K562 (cell line): Measurements from ENCODE around the gene RPS8. TPM values are rescaled to one million over a fixed set of nuclear protein-coding genes. Genes with fewer than 3 reads are reported as not detected.

Experiments
- BDP1 ChIP-seq: IDR thresholded peaks from 3 replicates; pipeline ENCODE4 v1.6.1; 2011; ENCODE audit not compliant: insufficient read length, insufficient read depth
- CREBBP ChIP-seq: IDR thresholded peaks from one replicate; pipeline ENCODE4 v1.6.1; 2012; ENCODE audit warnings: low read depth, mild to moderate bottlenecking, control low read depth, inconsistent platforms, low read length
- DNMT1 ChIP-seq: fragments of 450-650 bp; IDR thresholded peaks from 2 replicates; pipeline ENCODE4 v1.6.1; 2016; ENCODE audit warnings: antibody characterized with exemption, mild to moderate bottlenecking
- ETS2 ChIP-seq: IDR thresholded peaks from 2 replicates; pipeline ENCODE4 v1.6.1; 2016; ENCODE audit warnings: borderline replicate concordance, missing genetic modification characterization, mild to moderate bottlenecking, moderate library complexity, missing compliant biosample characterization; ENCODE audit not compliant: poor library complexity, severe bottlenecking
- HMG20A ChIP-seq: fragments of 450-650 bp; formaldehyde crosslinking; conservative IDR thresholded peaks from 2 replicates; pipeline ENCODE4 v1.4.0; 2020; ENCODE audit warnings: mild to moderate bottlenecking, mixed read lengths
- LCOR ChIP-seq: sonication (generic); formaldehyde crosslinking; IDR thresholded peaks from 2 replicates; pipeline ENCODE4 v1.8.0; 2022; ENCODE audit warnings: mild to moderate bottlenecking, missing genetic modification reagents
- MTA2 ChIP-seq: fragments of 450-650 bp; IDR thresholded peaks from 2 replicates; pipeline ENCODE4 v1.6.1; 2016; ENCODE audit warnings: low read depth
- MTA3 ChIP-seq: fragments of 450-650 bp; formaldehyde crosslinking; IDR thresholded peaks from 2 replicates; pipeline ENCODE4 v1.6.1; 2017; ENCODE audit warnings: mild to moderate bottlenecking, borderline replicate concordance
- NEUROD1 ChIP-seq: fragments of 150-350 bp; IDR thresholded peaks from 2 replicates; pipeline ENCODE4 v1.6.1; 2014; ENCODE audit warnings: borderline replicate concordance, low read length, low read depth; ENCODE audit not compliant: partially characterized antibody
- NFXL1 ChIP-seq: fragments of 450-650 bp; formaldehyde crosslinking; IDR thresholded peaks from 2 replicates; pipeline ENCODE4 v1.4.0; 2021; ENCODE audit warnings: mild to moderate bottlenecking
- NR0B1 ChIP-seq: fragments of 450-650 bp; IDR thresholded peaks from one replicate; pipeline ENCODE4 v1.6.1; 2018; ENCODE audit warnings: mild to moderate bottlenecking, moderate library complexity; ENCODE audit not compliant: partially characterized antibody
- RUNX1 ChIP-seq: sonication (generic); IDR thresholded peaks from 2 replicates; pipeline ENCODE4 v1.6.1; 2016; ENCODE audit warnings: antibody characterized with exemption, low read depth
- TEAD2 ChIP-seq: fragments of 450-650 bp; IDR thresholded peaks from 2 replicates; pipeline ENCODE4 v1.6.1; 2016; ENCODE audit warnings: missing genetic modification characterization, control low read depth, missing compliant biosample characterization
- TFAM ChIP-seq: fragments of 250-450 bp; sonication (Bioruptor Pico); conservative IDR thresholded peaks from 2 replicates; pipeline ENCODE4 v1.5.0; 2021; ENCODE audit warnings: mild to moderate bottlenecking, moderate library complexity
- TFAP4 ChIP-seq: sonication (generic); formaldehyde crosslinking; IDR thresholded peaks from 2 replicates; pipeline ENCODE4 v1.8.0; 2022; ENCODE audit warnings: missing genetic modification reagents, mild to moderate bottlenecking, moderate library complexity, borderline replicate concordance
- TRIM24 ChIP-seq, 2 experiments: fragments of 450-650 bp; IDR thresholded peaks; 2 replicates each; pipeline ENCODE4 v1.6.1; 2016
- polyA plus RNA-seq, 8 experiments: library from polyadenylated mRNA; depleted of rRNA in 4 of 8; stranded (reverse) in 5 of 8; unstranded in 3 of 8; fragments of >200 nt; fragmentation: Nextera tagmentation in 2 of 8; fragmentation: Illumina TruSeq in 1 of 8; extraction: Ambion mirVana in 2 of 8; extraction: Trizol in 1 of 8; gene quantifications; 2 replicates each; pipeline versions ENCODE4 v1.2.1 to v1.2.3, GENCODE V29; 2011 to 2014; ENCODE audit warnings: inconsistent platforms in 1 of 8, missing spikeins in 1 of 8
- total RNA-seq, 7 experiments: library from RNA; depleted of rRNA in 6 of 7; stranded (reverse); fragments of >200 nt in 6 of 7; fragmentation: Illumina TruSeq in 2 of 7; extraction: Trizol in 2 of 7; gene quantifications; 2 replicates each; pipeline versions ENCODE4 v1.2.1 to v1.2.3, GENCODE V29; 2011 to 2021; ENCODE audit warnings: low replicate concordance in 1 of 7
- TF ChIP-seq, protein P1 (sequence below): fragments of 450-650 bp; formaldehyde crosslinking; IDR thresholded peaks from 2 replicates; pipeline ENCODE4 v1.4.0; 2022; ENCODE audit warnings: mild to moderate bottlenecking, moderate library complexity
- TF ChIP-seq, protein P2 (sequence below): sonication (generic); formaldehyde crosslinking; IDR thresholded peaks from 2 replicates; pipeline ENCODE4 v1.8.1; 2023; ENCODE audit warnings: mild to moderate bottlenecking, missing genetic modification reagents

The RPS8 gene
- total and polyA plus RNA-seq, 9 of the 15 experiments (the other 6 are each of a cell fraction or from before 2014, with no cell fraction given) = 2,431 to 4,168 (median 3,109) TPM

- TF ChIP-seq NEUROD1 = no peak
- no peak for TF ChIP-seq CREBBP
- TF ChIP-seq, protein P1, sequence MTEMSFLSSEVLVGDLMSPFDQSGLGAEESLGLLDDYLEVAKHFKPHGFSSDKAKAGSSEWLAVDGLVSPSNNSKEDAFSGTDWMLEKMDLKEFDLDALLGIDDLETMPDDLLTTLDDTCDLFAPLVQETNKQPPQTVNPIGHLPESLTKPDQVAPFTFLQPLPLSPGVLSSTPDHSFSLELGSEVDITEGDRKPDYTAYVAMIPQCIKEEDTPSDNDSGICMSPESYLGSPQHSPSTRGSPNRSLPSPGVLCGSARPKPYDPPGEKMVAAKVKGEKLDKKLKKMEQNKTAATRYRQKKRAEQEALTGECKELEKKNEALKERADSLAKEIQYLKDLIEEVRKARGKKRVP (CRISPR knock-in tag) = peak; percentile 63; the same call in 1 of the 2 replicates
- TF ChIP-seq TEAD2 (tag) = no peak
- no peak for TF ChIP-seq TFAM (CRISPR knock-in tag)
- no peak for TF ChIP-seq DNMT1
- TF ChIP-seq HMG20A (CRISPR knock-in tag) = no peak
- no peak for TF ChIP-seq BDP1
- TF ChIP-seq MTA2 = no peak; the same call in 1 of the 2 replicates
- TF ChIP-seq, protein P2, sequence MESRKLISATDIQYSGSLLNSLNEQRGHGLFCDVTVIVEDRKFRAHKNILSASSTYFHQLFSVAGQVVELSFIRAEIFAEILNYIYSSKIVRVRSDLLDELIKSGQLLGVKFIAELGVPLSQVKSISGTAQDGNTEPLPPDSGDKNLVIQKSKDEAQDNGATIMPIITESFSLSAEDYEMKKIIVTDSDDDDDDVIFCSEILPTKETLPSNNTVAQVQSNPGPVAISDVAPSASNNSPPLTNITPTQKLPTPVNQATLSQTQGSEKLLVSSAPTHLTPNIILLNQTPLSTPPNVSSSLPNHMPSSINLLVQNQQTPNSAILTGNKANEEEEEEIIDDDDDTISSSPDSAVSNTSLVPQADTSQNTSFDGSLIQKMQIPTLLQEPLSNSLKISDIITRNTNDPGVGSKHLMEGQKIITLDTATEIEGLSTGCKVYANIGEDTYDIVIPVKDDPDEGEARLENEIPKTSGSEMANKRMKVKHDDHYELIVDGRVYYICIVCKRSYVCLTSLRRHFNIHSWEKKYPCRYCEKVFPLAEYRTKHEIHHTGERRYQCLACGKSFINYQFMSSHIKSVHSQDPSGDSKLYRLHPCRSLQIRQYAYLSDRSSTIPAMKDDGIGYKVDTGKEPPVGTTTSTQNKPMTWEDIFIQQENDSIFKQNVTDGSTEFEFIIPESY (CRISPR knock-in tag) = peak; percentile 51; the same call in 1 of the 2 replicates
- peak; percentile 100 for TF ChIP-seq TFAP4 (CRISPR knock-in tag)
- TF ChIP-seq NFXL1 = no peak
- no peak for TF ChIP-seq ETS2 (tag)
- peak in 1 of 2 experiments; percentile 38; a peak in 1 of 4 replicates for TF ChIP-seq TRIM24 (IDR thresholded peaks at IDR 0.05)
- TF ChIP-seq RUNX1 = no peak; the same call in 1 of the 2 replicates
- TF ChIP-seq MTA3 = peak; percentile 96
- TF ChIP-seq LCOR (CRISPR knock-in tag) = peak; percentile 92; the same call in 1 of the 2 replicates
- TF ChIP-seq NR0B1 = no peak
Measured at GRCh38 chr1:44799770-44800584, 24.6 kb downstream of the RPS8 start, which contains the start of gene PLK3 (continued).
